ENCODE measurements around the gene GNAI3.
"Not testable (repeated sequence)": the region's sequence is repeated elsewhere in the genome, so short reads cannot be mapped to it uniquely, and the experiment has no call there.

The GNAI3 gene

DNA sequence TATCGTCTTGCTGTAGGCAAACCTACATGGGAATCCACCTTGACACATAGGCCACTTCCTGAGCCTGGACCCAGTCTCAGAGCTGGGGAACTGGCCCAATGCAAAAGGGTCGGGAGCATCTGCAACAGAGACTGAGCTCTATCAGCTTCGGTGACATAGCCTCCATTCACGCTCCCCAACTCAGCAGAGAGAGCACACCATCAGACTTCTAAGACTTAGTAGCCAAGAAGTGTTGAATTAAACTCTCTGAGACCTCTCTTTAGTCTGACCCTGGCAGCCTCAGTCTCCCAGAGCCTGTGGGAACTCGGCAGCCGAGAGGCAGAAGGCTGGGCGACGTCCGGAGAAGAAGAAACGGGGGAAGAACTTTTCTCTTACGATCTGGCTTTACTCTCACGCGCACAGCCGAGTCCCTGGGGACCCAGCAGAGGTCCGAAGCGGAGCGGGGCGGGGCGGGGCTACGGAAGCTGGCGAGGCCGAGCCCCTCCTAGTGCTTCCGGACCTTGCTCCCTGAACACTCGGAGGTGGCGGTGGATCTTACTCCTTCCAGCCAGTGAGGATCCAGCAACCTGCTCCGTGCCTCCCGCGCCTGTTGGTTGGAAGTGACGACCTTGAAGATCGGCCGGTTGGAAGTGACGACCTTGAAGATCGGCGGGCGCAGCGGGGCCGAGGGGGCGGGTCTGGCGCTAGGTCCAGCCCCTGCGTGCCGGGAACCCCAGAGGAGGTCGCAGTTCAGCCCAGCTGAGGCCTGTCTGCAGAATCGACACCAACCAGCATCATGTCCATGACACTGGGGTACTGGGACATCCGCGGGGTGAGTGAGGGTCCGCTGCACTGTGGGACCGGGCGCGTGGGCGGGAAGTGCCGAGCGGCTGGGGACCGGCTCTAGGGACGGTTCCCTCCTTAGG lies 107.5 kb downstream of the GNAI3 start, which contains the start of gene GSTM4:
GSTM4 (plus strand) TSS at position 485 of the 905 bp plus-strand sequence; CDS start at position 776, 291 bp downstream.
- peak within 1 kb of the TSS; percentile 72 for H3K4me3 ChIP-seq (ENCODE audit: low read depth, low read length)
- TF ChIP-seq, protein P1, sequence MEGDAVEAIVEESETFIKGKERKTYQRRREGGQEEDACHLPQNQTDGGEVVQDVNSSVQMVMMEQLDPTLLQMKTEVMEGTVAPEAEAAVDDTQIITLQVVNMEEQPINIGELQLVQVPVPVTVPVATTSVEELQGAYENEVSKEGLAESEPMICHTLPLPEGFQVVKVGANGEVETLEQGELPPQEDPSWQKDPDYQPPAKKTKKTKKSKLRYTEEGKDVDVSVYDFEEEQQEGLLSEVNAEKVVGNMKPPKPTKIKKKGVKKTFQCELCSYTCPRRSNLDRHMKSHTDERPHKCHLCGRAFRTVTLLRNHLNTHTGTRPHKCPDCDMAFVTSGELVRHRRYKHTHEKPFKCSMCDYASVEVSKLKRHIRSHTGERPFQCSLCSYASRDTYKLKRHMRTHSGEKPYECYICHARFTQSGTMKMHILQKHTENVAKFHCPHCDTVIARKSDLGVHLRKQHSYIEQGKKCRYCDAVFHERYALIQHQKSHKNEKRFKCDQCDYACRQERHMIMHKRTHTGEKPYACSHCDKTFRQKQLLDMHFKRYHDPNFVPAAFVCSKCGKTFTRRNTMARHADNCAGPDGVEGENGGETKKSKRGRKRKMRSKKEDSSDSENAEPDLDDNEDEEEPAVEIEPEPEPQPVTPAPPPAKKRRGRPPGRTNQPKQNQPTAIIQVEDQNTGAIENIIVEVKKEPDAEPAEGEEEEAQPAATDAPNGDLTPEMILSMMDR (IDR thresholded peaks at IDR 0.05; ENCODE audit: borderline replicate concordance, insufficient read depth, low read depth, low read length): no peak

DNA sequence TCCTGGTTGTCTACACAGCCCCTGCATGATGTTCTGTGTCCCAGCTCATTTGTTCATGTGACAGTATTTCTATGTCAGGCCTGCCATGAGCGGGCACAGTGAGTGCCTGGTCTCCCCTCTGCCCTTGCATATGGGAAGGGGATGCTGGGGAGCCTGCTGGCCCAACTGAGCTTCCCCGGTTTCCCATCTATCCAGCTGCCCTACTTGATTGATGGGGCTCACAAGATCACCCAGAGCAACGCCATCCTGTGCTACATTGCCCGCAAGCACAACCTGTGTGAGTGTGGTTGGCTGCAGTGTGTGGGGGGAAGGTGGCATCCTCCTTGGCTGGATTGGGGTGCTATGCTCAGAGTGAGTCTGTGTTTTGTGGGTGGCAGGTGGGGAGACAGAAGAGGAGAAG lies 109.0 kb downstream of the GNAI3 start:
- TF ChIP-seq, protein P1 (IDR thresholded peaks at IDR 0.05; ENCODE audit: borderline replicate concordance, insufficient read depth, low read depth, low read length): no peak
- H3K4me3 ChIP-seq (ENCODE audit: low read depth, low read length): no peak overlapping the region

DNA sequence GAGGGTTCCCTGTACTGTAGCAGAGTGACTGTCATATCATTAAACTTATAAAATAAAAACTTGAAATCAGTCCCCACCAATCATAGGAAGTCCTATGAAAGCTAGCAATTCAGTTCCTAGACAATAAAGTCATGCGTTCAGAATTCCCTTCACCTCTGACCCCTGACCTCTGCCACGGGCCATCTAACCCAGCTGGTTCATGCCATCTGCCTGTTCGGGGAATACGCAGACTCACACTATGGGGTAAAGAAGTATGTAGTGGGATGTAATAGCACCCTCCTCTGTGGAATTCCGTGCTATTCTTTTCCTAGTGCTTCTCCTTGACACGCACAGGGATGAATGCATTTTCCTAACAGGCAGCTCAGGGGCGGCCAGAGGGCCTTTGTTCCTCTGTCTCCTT lies 109.6 kb downstream of the GNAI3 start:
- H3K4me3 ChIP-seq (ENCODE audit: low read depth, low read length): no peak overlapping the region
- TF ChIP-seq, protein P1 (IDR thresholded peaks at IDR 0.05; ENCODE audit: borderline replicate concordance, insufficient read depth, low read depth, low read length): no peak

DNA sequence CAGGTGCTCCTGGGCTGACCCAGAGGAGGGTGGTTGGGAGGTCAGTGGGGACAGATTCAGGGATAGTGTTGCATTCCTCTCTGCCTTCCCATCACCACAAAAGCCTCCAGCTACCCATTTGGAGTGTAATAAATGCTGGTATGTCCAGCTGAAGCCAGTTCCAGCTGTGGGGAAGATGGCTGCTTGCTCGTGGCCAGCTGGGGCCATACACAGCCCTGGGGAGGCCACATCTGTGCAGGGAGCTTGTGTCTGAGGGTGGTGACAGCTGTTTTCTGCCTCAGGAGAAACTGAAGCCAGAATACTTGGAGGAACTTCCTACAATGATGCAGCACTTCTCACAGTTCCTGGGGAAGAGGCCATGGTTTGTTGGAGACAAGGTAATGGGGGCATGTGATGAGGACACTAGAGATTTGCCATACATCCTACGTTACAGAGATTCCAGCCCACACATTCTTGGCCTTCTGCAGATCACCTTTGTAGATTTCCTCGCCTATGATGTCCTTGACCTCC lies 110.2 kb downstream of the GNAI3 start:
- TF ChIP-seq, protein P1 (IDR thresholded peaks at IDR 0.05; ENCODE audit: borderline replicate concordance, insufficient read depth, low read depth, low read length): no peak
- H3K4me3 ChIP-seq (ENCODE audit: low read depth, low read length): no peak overlapping the region

DNA sequence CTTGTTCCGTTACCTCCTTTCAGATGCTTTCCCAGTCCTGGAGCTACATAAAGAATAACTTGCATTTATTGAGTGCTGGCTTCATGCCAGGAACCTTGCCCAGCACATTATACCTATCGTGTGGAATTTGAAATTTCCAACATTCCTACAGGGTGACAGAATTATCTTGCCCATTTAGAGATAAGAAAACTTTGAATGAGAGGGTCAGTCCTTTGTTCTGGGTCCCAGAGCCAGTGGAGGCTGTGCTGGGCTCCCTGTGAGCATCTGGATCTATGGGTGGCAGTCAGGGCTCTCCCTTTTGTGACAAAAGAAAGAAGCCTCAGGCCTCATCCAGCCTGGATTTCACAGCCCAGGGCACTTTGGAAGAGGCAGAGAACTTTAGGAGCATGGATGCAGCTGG lies 110.7 kb downstream of the GNAI3 start:
- TF ChIP-seq, protein P1 (IDR thresholded peaks at IDR 0.05; ENCODE audit: borderline replicate concordance, insufficient read depth, low read depth, low read length): no peak
- H3K4me3 ChIP-seq (ENCODE audit: low read depth, low read length): no peak overlapping the region

DNA sequence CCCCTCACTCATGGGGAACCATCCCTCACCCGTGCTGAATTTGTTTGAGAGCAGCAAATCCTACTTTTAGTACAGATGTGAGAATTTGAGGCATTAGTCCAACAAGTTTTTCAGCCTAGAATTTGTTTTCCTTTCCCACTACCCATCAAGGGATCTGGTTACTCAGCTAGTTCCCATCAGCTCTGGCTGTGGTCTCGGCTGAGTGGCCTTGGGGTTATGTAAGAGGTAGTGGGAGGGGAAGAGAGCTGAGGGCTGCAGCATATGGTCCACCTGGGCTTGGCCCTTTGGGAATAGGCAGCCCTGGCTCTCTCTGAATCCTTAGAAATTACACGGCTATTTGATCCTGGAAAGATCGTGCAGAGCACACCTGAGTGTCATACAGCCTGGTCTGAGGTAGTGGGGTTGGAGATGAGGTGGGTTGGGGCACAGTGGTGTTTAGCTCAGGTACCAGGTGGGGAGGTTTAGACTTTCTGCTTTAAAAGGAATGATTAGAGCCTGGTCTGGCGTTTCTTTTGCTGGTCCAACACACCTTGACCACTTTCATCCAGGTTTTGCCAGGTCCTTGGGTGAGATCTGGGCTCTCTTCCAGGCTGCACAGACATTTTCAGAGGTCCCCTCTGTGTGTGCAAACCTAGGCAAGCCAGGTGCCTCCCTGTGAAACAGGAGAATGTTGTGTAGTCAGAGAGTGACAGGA lies 111.7 kb downstream of the GNAI3 start:
- no peak overlapping the region for H3K4me3 ChIP-seq (ENCODE audit: low read depth, low read length)
- TF ChIP-seq, protein P1 (IDR thresholded peaks at IDR 0.05; ENCODE audit: borderline replicate concordance, insufficient read depth, low read depth, low read length): no peak

DNA sequence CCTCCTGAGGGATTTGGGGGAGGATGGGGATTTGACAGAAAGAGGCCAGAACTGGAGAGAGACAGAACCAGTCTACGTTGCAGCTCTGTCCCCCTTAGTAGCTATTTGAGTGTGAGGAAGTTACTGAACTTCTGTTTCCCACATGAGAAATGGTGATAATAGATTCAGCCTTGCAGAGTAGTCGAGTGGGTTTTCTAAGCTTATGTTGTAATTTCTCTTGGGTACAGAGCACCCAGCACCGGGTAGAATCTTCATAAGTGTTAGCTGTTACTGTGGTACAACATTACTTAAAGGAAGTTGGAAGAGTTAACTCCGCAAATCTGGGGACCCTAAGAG lies 112.2 kb downstream of the GNAI3 start:
- not testable (repeated sequence) for H3K4me3 ChIP-seq (ENCODE audit: low read depth, low read length)

All from GM12875 (cell line).